Ureter (tissue), 1 donor: ENCODE results near the gene SETD4. TPM values are rescaled to one million over a fixed set of nuclear protein-coding genes. Genes with fewer than 3 reads are reported as not detected.
"Not testable (repeated sequence)": the region's sequence is repeated elsewhere in the genome, so short reads cannot be mapped to it uniquely, and the experiment has no call there.

Experiments used
- DNase-seq: peaks from one replicate; pipeline ENCODE4 v3.0.0-alpha.2; 2020; ENCODE audit warnings: low spot score
- total RNA-seq: library from RNA; stranded (reverse); gene quantifications from one replicate; pipeline ENCODE4 v1.2.4, GENCODE V29; 2023
- donor health status: DM: yes; HTN: yes; CAD: no.

SETD4 gene
- total RNA-seq: 38.2 TPM

- DNase-seq: peak; percentile 93
Measured at GRCh38 chr21:36060159-36060921, at the start of gene SETD4. SETD4 (minus strand) TSS chr21:36060526; CDS start chr21:36058888, 1,638 bp downstream.

GRCh38 chr21:36109868-36110267, 49.5 kb upstream of the SETD4 start:
- no peak for DNase-seq

GRCh38 chr21:36105327-36105842, 45.1 kb upstream of the SETD4 start:
- DNase-seq: no peak

- peak; percentile 52 for DNase-seq
Measured at GRCh38 chr21:36104317-36105300, 44.3 kb upstream of the SETD4 start.

- no peak for DNase-seq
Measured at GRCh38 chr21:36103434-36103833, 43.1 kb upstream of the SETD4 start.

- no peak for DNase-seq
Measured at GRCh38 chr21:36100971-36101641, 40.8 kb upstream of the SETD4 start.

- not testable (repeated sequence) for DNase-seq
Measured at GRCh38 chr21:36099695-36100211, 39.4 kb upstream of the SETD4 start.

- DNase-seq: no peak
Measured at GRCh38 chr21:36099000-36099399, 38.7 kb upstream of the SETD4 start.

- DNase-seq: no peak
Measured at GRCh38 chr21:36098182-36098532, 37.8 kb upstream of the SETD4 start.

- no peak for DNase-seq
Measured at GRCh38 chr21:36097427-36098181, 37.3 kb upstream of the SETD4 start.

- no peak for DNase-seq
Measured at GRCh38 chr21:36096398-36097290, 36.3 kb upstream of the SETD4 start.

- DNase-seq: no peak
Measured at GRCh38 chr21:36093512-36093911, 33.2 kb upstream of the SETD4 start.

GRCh38 chr21:36092681-36093080, 32.4 kb upstream of the SETD4 start:
- no peak for DNase-seq

GRCh38 chr21:36089946-36090345, 29.6 kb upstream of the SETD4 start:
- no peak for DNase-seq

- DNase-seq: no peak
Measured at GRCh38 chr21:36087362-36088138, 27.2 kb upstream of the SETD4 start.

- DNase-seq: no peak
Measured at GRCh38 chr21:36082237-36082664, 21.9 kb upstream of the SETD4 start.

- DNase-seq: no peak
Measured at GRCh38 chr21:36080386-36080785, 20.1 kb upstream of the SETD4 start.

GRCh38 chr21:36079671-36080070, 19.3 kb upstream of the SETD4 start:
- DNase-seq: no peak

GRCh38 chr21:36079010-36079649, 18.8 kb upstream of the SETD4 start:
- DNase-seq: no peak
